Measurements from ENCODE around the gene TRMT10A. TPM values are rescaled to one million over a fixed set of nuclear protein-coding genes. Genes with fewer than 3 reads are reported as not detected.

The TRMT10A gene
- total RNA-seq, 1 donor from 2014 or later, result 15.6 TPM

DNA sequence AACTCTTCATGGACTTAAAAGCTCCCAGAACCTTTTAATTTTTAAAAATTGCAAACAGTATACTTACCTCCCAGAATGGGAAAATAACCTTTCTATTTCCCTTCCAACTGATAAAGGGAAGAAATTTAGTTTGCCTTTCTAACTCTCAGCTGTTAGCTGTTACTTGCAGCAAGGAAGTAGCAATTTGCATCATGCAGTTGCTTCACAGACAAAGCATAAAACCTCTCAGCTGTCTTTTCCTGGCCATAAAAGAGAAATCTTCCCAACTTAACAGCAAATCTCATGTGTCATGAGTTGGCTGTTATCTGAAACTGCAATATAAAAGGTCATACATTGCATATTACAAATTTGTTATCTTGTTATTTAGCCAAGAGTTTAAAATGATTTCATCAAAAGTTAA is 34.6 kb downstream of the TRMT10A start:
- TF ChIP-seq, protein P1, sequence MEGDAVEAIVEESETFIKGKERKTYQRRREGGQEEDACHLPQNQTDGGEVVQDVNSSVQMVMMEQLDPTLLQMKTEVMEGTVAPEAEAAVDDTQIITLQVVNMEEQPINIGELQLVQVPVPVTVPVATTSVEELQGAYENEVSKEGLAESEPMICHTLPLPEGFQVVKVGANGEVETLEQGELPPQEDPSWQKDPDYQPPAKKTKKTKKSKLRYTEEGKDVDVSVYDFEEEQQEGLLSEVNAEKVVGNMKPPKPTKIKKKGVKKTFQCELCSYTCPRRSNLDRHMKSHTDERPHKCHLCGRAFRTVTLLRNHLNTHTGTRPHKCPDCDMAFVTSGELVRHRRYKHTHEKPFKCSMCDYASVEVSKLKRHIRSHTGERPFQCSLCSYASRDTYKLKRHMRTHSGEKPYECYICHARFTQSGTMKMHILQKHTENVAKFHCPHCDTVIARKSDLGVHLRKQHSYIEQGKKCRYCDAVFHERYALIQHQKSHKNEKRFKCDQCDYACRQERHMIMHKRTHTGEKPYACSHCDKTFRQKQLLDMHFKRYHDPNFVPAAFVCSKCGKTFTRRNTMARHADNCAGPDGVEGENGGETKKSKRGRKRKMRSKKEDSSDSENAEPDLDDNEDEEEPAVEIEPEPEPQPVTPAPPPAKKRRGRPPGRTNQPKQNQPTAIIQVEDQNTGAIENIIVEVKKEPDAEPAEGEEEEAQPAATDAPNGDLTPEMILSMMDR (IDR thresholded peaks at IDR 0.05), result no peak
- TF ChIP-seq EZH2phosphoT487 (IDR thresholded peaks at IDR 0.05), result no peak
- no peak for TF ChIP-seq EZH2 (IDR thresholded peaks at IDR 0.05)
- no peak overlapping the region for H3K27ac ChIP-seq

DNA sequence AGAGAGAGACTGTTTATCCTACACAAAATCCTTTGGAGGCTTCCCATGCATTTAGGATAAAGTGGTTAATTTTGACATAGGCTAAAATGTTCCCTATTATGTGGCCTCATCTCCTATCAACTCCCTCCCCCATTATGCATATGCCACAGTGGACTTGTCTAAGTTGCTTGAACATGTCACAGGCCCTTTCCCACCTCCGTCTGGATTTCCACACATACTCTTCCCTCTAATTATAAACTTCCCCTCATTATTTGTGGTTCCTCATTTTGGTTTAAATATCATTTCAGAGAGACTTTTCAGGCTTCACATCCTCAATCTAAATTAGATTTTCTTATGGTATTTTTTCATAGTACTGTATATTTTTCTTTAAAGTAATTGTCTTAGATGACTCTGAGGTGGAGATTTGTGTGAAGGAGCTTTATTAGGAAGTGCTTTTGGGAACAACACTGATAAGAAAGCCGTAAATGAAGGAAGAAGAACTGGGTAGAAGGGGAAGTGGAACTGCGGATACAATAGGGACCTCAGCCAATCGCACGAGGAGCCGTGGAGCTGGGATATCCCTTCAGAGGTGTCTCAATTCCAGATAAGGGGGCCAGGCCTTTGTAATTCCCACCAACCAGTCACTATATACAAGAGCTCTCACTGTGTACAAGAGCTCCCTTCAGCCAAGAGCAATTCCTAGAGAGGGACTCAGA is 45.1 kb downstream of the TRMT10A start:
- no peaks in the 10 kb centered on the region for H3K9me3 Mint-ChIP-seq
- no peaks in the 10 kb centered on the region for H3K36me3 Mint-ChIP-seq
- H3F3A ChIP-seq (ENCODE audit: low read depth), result no peaks in the 10 kb centered on the region

More for the DNA sequence above, 34.6 kb downstream of the TRMT10A start:
- no peak overlapping the region for H3K4me2 ChIP-seq
- H3K9me3 ChIP-seq (ENCODE audit: low read depth), result no peaks in the 10 kb centered on the region
- H3K9ac ChIP-seq, result no peak overlapping the region
- no peak overlapping the region for H2AFZ ChIP-seq (replicated peaks)
- no peaks in the 10 kb centered on the region for H3F3A ChIP-seq (ENCODE audit: low read depth)
- Mint-ChIP-seq H3K9me3 (no peaks in the 10 kb centered on the region), H3K27me3 (ENCODE audit: insufficient read depth, low read depth) (peaks cover 4% of the 10 kb centered on the region), H3K36me3 (no peaks in the 10 kb centered on the region), H3K4me1 (no peaks in the 10 kb centered on the region), H3K27ac (no peak overlapping the region), H3K4me3 (no peak overlapping the region)
- no peak for DNase-seq (ENCODE audit: low spot score)
- H3K79me2 ChIP-seq (ENCODE audit: low read depth), result no peaks in the 10 kb centered on the region
- no peaks in the 10 kb centered on the region for H3K36me3 ChIP-seq
- H3K4me3 ChIP-seq, result no peak overlapping the region
- H4K20me1 ChIP-seq (ENCODE audit: low read depth), result no peaks in the 10 kb centered on the region
- H3K27me3 ChIP-seq, result no peaks in the 10 kb centered on the region
- no peaks in the 10 kb centered on the region for H3K4me1 ChIP-seq

DNA sequence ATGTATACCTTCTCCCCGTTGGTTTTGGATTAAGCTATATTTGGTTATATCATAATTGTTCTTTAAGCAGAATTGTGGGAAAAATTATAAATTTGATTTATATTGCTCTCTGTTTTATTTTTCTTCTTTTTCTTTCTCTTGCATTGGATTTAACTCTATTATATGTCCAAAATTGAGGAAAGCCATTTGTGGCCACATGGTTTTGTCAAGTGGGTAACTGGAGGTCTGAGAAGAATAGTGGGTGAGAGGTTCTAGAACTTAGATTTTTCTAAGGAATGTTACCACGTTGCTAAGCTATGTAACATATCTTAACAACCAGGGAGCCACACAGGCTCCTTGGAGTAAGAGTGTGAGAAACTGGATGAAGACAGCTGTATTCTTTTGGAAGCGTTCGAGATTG is 53.1 kb downstream of the TRMT10A start, which contains the start of gene C4orf17:
Gene C4orf17, plus strand, starts transcription at position 301 of the 400 bp plus-strand sequence. CDS start 2,061 bp downstream, outside the sequence.
- Mint-ChIP-seq H3K27me3 (ENCODE audit: insufficient read depth, low read depth) (peaks cover 1% of the 10 kb centered on the region), H3K36me3 (no peaks in the 10 kb centered on the region), H3K4me3 (no peak within 1 kb of the TSS), H3K4me1 (no peaks in the 10 kb centered on the region), H3K27ac (no peak within 1 kb of the TSS), H3K9me3 (no peaks in the 10 kb centered on the region)
- H3K4me3 ChIP-seq, result no peak within 1 kb of the TSS
- H3K9ac ChIP-seq, result no peak within 1 kb of the TSS
- TF ChIP-seq EZH2 (IDR thresholded peaks at IDR 0.05), result no peak
- TF ChIP-seq, protein P1 (IDR thresholded peaks at IDR 0.05), result no peak
- TF ChIP-seq EZH2phosphoT487 (IDR thresholded peaks at IDR 0.05), result no peak
- H3K4me1 ChIP-seq, result no peaks in the 10 kb centered on the region
- no peaks in the 10 kb centered on the region for H3K79me2 ChIP-seq (ENCODE audit: low read depth)
- no peaks in the 10 kb centered on the region for H3K27me3 ChIP-seq
- H3K27ac ChIP-seq, result no peak within 1 kb of the TSS
- no peaks in the 10 kb centered on the region for H3F3A ChIP-seq (ENCODE audit: low read depth)
- no peak within 1 kb of the TSS for H2AFZ ChIP-seq (replicated peaks)
- no peak for DNase-seq (ENCODE audit: low spot score)
- no peaks in the 10 kb centered on the region for H4K20me1 ChIP-seq (ENCODE audit: low read depth)
- H3K9me3 ChIP-seq (ENCODE audit: low read depth), result no peaks in the 10 kb centered on the region
- no peaks in the 10 kb centered on the region for H3K36me3 ChIP-seq
- no peak within 1 kb of the TSS for H3K4me2 ChIP-seq

More for the DNA sequence above, 45.1 kb downstream of the TRMT10A start:
- H3K27ac ChIP-seq, result no peak overlapping the region
- no peaks in the 10 kb centered on the region for H4K20me1 ChIP-seq (ENCODE audit: low read depth)
- H3K4me3 Mint-ChIP-seq, result no peak overlapping the region
- no peaks in the 10 kb centered on the region for H3K36me3 ChIP-seq
- no peaks in the 10 kb centered on the region for H3K4me1 ChIP-seq
- no peak overlapping the region for H3K9ac ChIP-seq
- H3K4me1 Mint-ChIP-seq, result no peaks in the 10 kb centered on the region
- no peak for DNase-seq (ENCODE audit: low spot score)
- H3K79me2 ChIP-seq (ENCODE audit: low read depth), result no peaks in the 10 kb centered on the region
- no peak overlapping the region for H3K27ac Mint-ChIP-seq
- H3K9me3 ChIP-seq (ENCODE audit: low read depth), result no peaks in the 10 kb centered on the region
- peaks cover 3% of the 10 kb centered on the region for H3K27me3 Mint-ChIP-seq (ENCODE audit: insufficient read depth, low read depth)
- no peak for TF ChIP-seq EZH2 (IDR thresholded peaks at IDR 0.05)
- no peak for TF ChIP-seq EZH2phosphoT487 (IDR thresholded peaks at IDR 0.05)
- TF ChIP-seq, protein P1 (IDR thresholded peaks at IDR 0.05), result no peak
- no peaks in the 10 kb centered on the region for H3K27me3 ChIP-seq
- no peak overlapping the region for H2AFZ ChIP-seq (replicated peaks)
- H3K4me3 ChIP-seq, result no peak overlapping the region
- H3K4me2 ChIP-seq, result no peak overlapping the region
